SK-N-SH (cell line): Measurements from ENCODE around the gene IKZF4.
"Not testable (repeated sequence)": the region's sequence is repeated elsewhere in the genome, so short reads cannot be mapped to it uniquely, and the experiment has no call there.

ENCODE experiments used
- CTCF ChIP-seq: fragments of 200-600 bp; sonication (generic); IDR thresholded peaks from 2 replicates; pipeline ENCODE4 v1.6.1; 2017; ENCODE audit warnings: antibody characterized with exemption, mild to moderate bottlenecking, moderate library complexity
- MXI1 ChIP-seq: IDR thresholded peaks from 2 replicates; pipeline ENCODE4 v1.6.1; 2012; ENCODE audit warnings: mild to moderate bottlenecking, low read depth, low read length, improper control_type of control experiment
- RAD21 ChIP-seq: IDR thresholded peaks from 2 replicates; pipeline ENCODE4 v1.6.1; 2012; ENCODE audit warnings: mild to moderate bottlenecking, low read length

GRCh38 chr12:55999999-56000540, 20.8 kb upstream of the IKZF4 start:
- TF ChIP-seq RAD21, CTCF, MXI1: not testable (repeated sequence)
